ENCODE results near the gene ASPA. TPM values are rescaled to one million over a fixed set of nuclear protein-coding genes. Genes with fewer than 3 reads are reported as not detected.

ASPA gene
- total and polyA plus RNA-seq, 2 donors (not counting 3 experiments of a cell fraction or from before 2014, with no cell fraction given), result 0.01 TPM; not detected in 1

- FAIRE-seq, result no peak
- Histone ChIP-seq H3K27ac (ENCODE audit: insufficient read depth, low read depth, low read length) (no peak overlapping the region), H2AFZ (ENCODE audit: low read depth, low read length) (no peak overlapping the region), H3K4me1 (ENCODE audit: control insufficient read depth, extremely low read depth, insufficient read depth, low read length) (no peaks in the 10 kb centered on the region), H4K20me1 (replicated peaks; ENCODE audit: control insufficient read depth, extremely low read depth, insufficient read depth, low read length) (no peaks in the 10 kb centered on the region), H3K9ac (replicated peaks; ENCODE audit: extremely low read depth, insufficient read depth, low read length) (no peak overlapping the region), H3K4me2 (ENCODE audit: insufficient read depth, low read length) (no peak overlapping the region), H3K9me1 (replicated peaks; ENCODE audit: control insufficient read depth, extremely low read depth, insufficient read depth, low read length) (no peaks in the 10 kb centered on the region), H3K36me3 (ENCODE audit: control insufficient read depth in 2 of 2, extremely low read depth in 1 of 2, insufficient read depth in 2 of 2, low read length in 2 of 2) (no peaks in the 10 kb centered on the region), H3K4me3 (replicated peaks in 1 of 3; ENCODE audit: insufficient read depth in 1 of 3, low read depth in 1 of 3, low read length in 3 of 3) (no peak overlapping the region), H3K27me3 (ENCODE audit: control insufficient read depth in 2 of 2, insufficient read depth in 2 of 2, low read length in 2 of 2) (no peaks in the 10 kb centered on the region), H3K79me2 (ENCODE audit: control insufficient read depth, insufficient read depth, low read length) (no peaks in the 10 kb centered on the region), H3K9me3 (replicated peaks; ENCODE audit: control insufficient read depth, insufficient read depth, low read length) (peaks cover 2% of the 10 kb centered on the region)
- CTCF ChIA-PET, result no interaction called here
- intact Hi-C loops (cut with micrococcal nuclease) (no loop called here), dilution Hi-C loops (cut with MboI; ENCODE audit: extremely low pct_ligation_motif_present, low sequenced_read_pairs) (no loop called here)
- TF ChIP-seq CTCF (IDR thresholded peaks at IDR 0.05; ENCODE audit: extremely low read depth in 1 of 2, insufficient read depth in 1 of 2, low read depth in 1 of 2, low read length in 2 of 2) (no peak), POLR2A (IDR thresholded peaks at IDR 0.05; ENCODE audit: low read depth, low read length) (no peak), MYC (IDR thresholded peaks at IDR 0.05; ENCODE audit: low read depth, low read length) (no peak), GATA2 (IDR thresholded peaks at IDR 0.05; ENCODE audit: insufficient read depth, insufficient read length, low read depth, low read length) (no peak), FOS (IDR thresholded peaks at IDR 0.05; ENCODE audit: borderline replicate concordance, insufficient read depth, low read length) (no peak), JUN (IDR thresholded peaks at IDR 0.05; ENCODE audit: borderline replicate concordance, insufficient read depth, insufficient read length, low read depth) (no peak), MAX (IDR thresholded peaks at IDR 0.05; ENCODE audit: insufficient read depth, insufficient read length) (no peak), EZH2 (IDR thresholded peaks at IDR 0.05; ENCODE audit: borderline replicate concordance, low read depth, low read length, severe bottlenecking) (no peak), POLR2AphosphoS5 (IDR thresholded peaks at IDR 0.05; ENCODE audit: insufficient read depth, low read depth, low read length) (no peak)
- DNase-seq (ENCODE audit: low read depth, low spot score), result no peak
- POLR2A ChIA-PET, result no interaction called here
- no TSS peak for BruUV-seq (replicated peaks)
Measured at GRCh38 chr17:3440451-3440850, 35.3 kb upstream of the ASPA start.

Data from endothelial cell of umbilical vein (primary cell).